Hepatocyte (in vitro differentiated cells): ENCODE data around the gene ERAS. TPM values are rescaled to one million over a fixed set of nuclear protein-coding genes. Genes with fewer than 3 reads are reported as not detected.
"Not testable (repeated sequence)": the region's sequence is repeated elsewhere in the genome, so short reads cannot be mapped to it uniquely, and the experiment has no call there.

Source experiments
- DNase-seq: peaks from one replicate; pipeline ENCODE4 v3.0.0-alpha.2; 2016; ENCODE audit warnings: low spot score
- H2AFZ ChIP-seq: fragments of 200-600 bp; sonication (generic); 2 replicates; pipeline ENCODE4 v1.6.0; 2016; ENCODE audit warnings: antibody characterized with exemption, mild to moderate bottlenecking
- H3K27ac ChIP-seq: fragments of 200-600 bp; sonication (generic); 2 replicates; pipeline ENCODE4 v1.5.1; 2016; ENCODE audit warnings: mild to moderate bottlenecking
- H3K27me3 ChIP-seq: fragments of 200-600 bp; sonication (generic); 2 replicates; pipeline ENCODE4 v1.6.1; 2016
- H3K36me3 ChIP-seq: fragments of 200-600 bp; sonication (generic); replicated peaks from 2 replicates; pipeline ENCODE4 v1.5.1; 2016; ENCODE audit warnings: low read depth; ENCODE audit not compliant: insufficient read depth
- H3K4me1 ChIP-seq: fragments of 200-600 bp; sonication (generic); 2 replicates; pipeline ENCODE4 v1.5.1; 2016; ENCODE audit warnings: mild to moderate bottlenecking, moderate library complexity; ENCODE audit not compliant: insufficient read depth
- H3K4me2 ChIP-seq: fragments of 200-600 bp; sonication (generic); 2 replicates; pipeline ENCODE4 v1.6.0; 2016
- H3K4me3 ChIP-seq: fragments of 200-600 bp; sonication (generic); 2 replicates; pipeline ENCODE4 v1.5.1; 2016; ENCODE audit warnings: mild to moderate bottlenecking
- H3K79me2 ChIP-seq: fragments of 200-600 bp; sonication (generic); 2 replicates; pipeline ENCODE4 v1.6.0; 2017; ENCODE audit warnings: mild to moderate bottlenecking
- H3K9me2 ChIP-seq: fragments of 200-600 bp; sonication (generic); replicated peaks from 2 replicates; pipeline ENCODE4 v1.6.0; 2017; ENCODE audit warnings: mild to moderate bottlenecking; ENCODE audit not compliant: insufficient read depth
- H3K9me3 ChIP-seq: fragments of 200-600 bp; sonication (generic); 2 replicates; pipeline ENCODE4 v1.5.1; 2016; ENCODE audit warnings: low read depth, mild to moderate bottlenecking
- H4K20me1 ChIP-seq: fragments of 200-600 bp; sonication (generic); 2 replicates; pipeline ENCODE4 v1.6.0; 2016; ENCODE audit warnings: mild to moderate bottlenecking; ENCODE audit not compliant: insufficient read depth, poor library complexity, severe bottlenecking
- CTCF ChIP-seq: fragments of 200-600 bp; sonication (generic); IDR thresholded peaks from 2 replicates; pipeline ENCODE4 v1.5.1; 2016; ENCODE audit warnings: antibody characterized with exemption, mild to moderate bottlenecking; ENCODE audit not compliant: poor library complexity
- EZH2 ChIP-seq: fragments of 200-600 bp; sonication (generic); IDR thresholded peaks from 2 replicates; pipeline ENCODE4 v1.6.1; 2016; ENCODE audit warnings: antibody characterized with exemption, mild to moderate bottlenecking, borderline replicate concordance
- EZH2phosphoT487 ChIP-seq: fragments of 200-600 bp; sonication (generic); IDR thresholded peaks from one replicate; pipeline ENCODE4 v1.6.1; 2018; ENCODE audit warnings: antibody characterized with exemption, mild to moderate bottlenecking, low read depth, moderate library complexity; ENCODE audit not compliant: unreplicated experiment, severe bottlenecking
- WGBS: methylation state at CpG from one replicate; pipeline ENCODE4 v1.1.6; 2016; ENCODE audit warnings: low lambda C conversion rate; ENCODE audit errors: missing lambda C conversion rate; 5-methylcytosine and 5-hydroxymethylcytosine counted together
- polyA plus RNA-seq: library from polyadenylated mRNA; unstranded; fragments of >200 nt; fragmentation: Nextera tagmentation; extraction: Ambion mirVana; gene quantifications from 2 replicates; pipeline ENCODE4 v1.2.1, GENCODE V29; 2016
- total RNA-seq: library from RNA; depleted of rRNA; stranded (reverse); fragments of >200 nt; gene quantifications from 2 replicates; pipeline ENCODE4 v1.2.3, GENCODE V29; 2014

ERAS gene
- total and polyA plus RNA-seq, 2 experiments from 2014 or later, result 0.47 to 0.65 TPM

GRCh38 chrX:48818098-48818497 is 8.2 kb upstream of the ERAS start:
- Histone ChIP-seq H3K27me3 (no peaks in the 10 kb centered on the region), H2AFZ (no peak overlapping the region), H3K4me1 (no peaks in the 10 kb centered on the region), H3K36me3 (no peaks in the 10 kb centered on the region), H3K4me2 (no peak overlapping the region), H3K9me3 (no peaks in the 10 kb centered on the region), H3K9me2 (no peaks in the 10 kb centered on the region), H3K4me3 (no peak overlapping the region), H4K20me1 (no peaks in the 10 kb centered on the region), H3K79me2 (no peaks in the 10 kb centered on the region), H3K27ac (no peak overlapping the region)
- no peak for TF ChIP-seq CTCF
- no peak for TF ChIP-seq EZH2phosphoT487
- no peak for TF ChIP-seq EZH2
- DNase-seq, result no peak
- WGBS, result 88% methylated on average over 16 of the region's 16 CpGs

- WGBS, result 90% methylated on average over 4 of the region's 4 CpGs
Measured at GRCh38 chrX:48818866-48819265, 7.4 kb upstream of the ERAS start.

GRCh38 chrX:48819394-48819793 is 6.9 kb upstream of the ERAS start:
- not testable (repeated sequence) for H3K4me3 ChIP-seq, H3K4me1 ChIP-seq, H2AFZ ChIP-seq, H4K20me1 ChIP-seq, H3K27ac ChIP-seq, H3K4me2 ChIP-seq, H3K36me3 ChIP-seq, H3K9me3 ChIP-seq, DNase-seq, H3K79me2 ChIP-seq, H3K27me3 ChIP-seq, H3K9me2 ChIP-seq
- WGBS, result 76% methylated on average over 9 of the region's 9 CpGs

More at GRCh38 chrX:48818866-48819265, 7.4 kb upstream of the ERAS start:
- Histone ChIP-seq H3K9me2 (no peaks in the 10 kb centered on the region), H3K4me3 (no peak overlapping the region), H4K20me1 (no peaks in the 10 kb centered on the region), H3K27me3 (no peaks in the 10 kb centered on the region), H3K4me1 (no peaks in the 10 kb centered on the region), H3K4me2 (no peak overlapping the region), H3K36me3 (no peaks in the 10 kb centered on the region), H2AFZ (no peak overlapping the region), H3K79me2 (no peaks in the 10 kb centered on the region), H3K9me3 (no peaks in the 10 kb centered on the region), H3K27ac (no peak overlapping the region)
- TF ChIP-seq CTCF (no peak), EZH2 (no peak), EZH2phosphoT487 (no peak)
- no peak for DNase-seq

- WGBS, result 90% methylated on average over 6 of the region's 6 CpGs
- Histone ChIP-seq H3K36me3 (no peaks in the 10 kb centered on the region), H3K27me3 (no peaks in the 10 kb centered on the region), H3K9me2 (no peaks in the 10 kb centered on the region), H3K4me1 (no peaks in the 10 kb centered on the region), H4K20me1 (no peaks in the 10 kb centered on the region), H3K9me3 (no peaks in the 10 kb centered on the region), H3K27ac (no peak overlapping the region), H2AFZ (no peak overlapping the region), H3K4me3 (no peak overlapping the region), H3K4me2 (no peak overlapping the region), H3K79me2 (no peaks in the 10 kb centered on the region)
- TF ChIP-seq EZH2phosphoT487 (no peak), EZH2 (no peak), CTCF (no peak)
- no peak for DNase-seq
Measured at GRCh38 chrX:48823053-48823452, 3.3 kb upstream of the ERAS start.
